D721Med (cell line): Measurements from ENCODE around the gene ST6GALNAC3.
"Not testable (repeated sequence)": the region's sequence is repeated elsewhere in the genome, so short reads cannot be mapped to it uniquely, and the experiment has no call there.

Source experiments
- DNase-seq: peaks from one replicate; pipeline ENCODE4 v3.0.0; 2011; ENCODE audit warnings: low spot score; ENCODE audit not compliant: insufficient read length
- FAIRE-seq: peaks from 2 replicates; lab custom pipeline; 2011; peaks lifted over from hg19 to GRCh38; lab: Jason Lieb, UNC
- CTCF ChIP-seq: IDR thresholded peaks from 2 replicates; pipeline ENCODE4 v1.5.1; 2012; ENCODE audit warnings: mild to moderate bottlenecking, control low read depth; ENCODE audit not compliant: insufficient read depth; ENCODE audit errors: missing control alignments

ST6GALNAC3 gene

GRCh38 chr1:76239470-76239918 is 164.9 kb downstream of the ST6GALNAC3 start:
- FAIRE-seq (no peak), DNase-seq (no peak)
- no peak for TF ChIP-seq CTCF

- DNase-seq (no peak), FAIRE-seq (no peak)
Observed at GRCh38 chr1:76240316-76240715, 165.8 kb downstream of the ST6GALNAC3 start.

GRCh38 chr1:76242587-76242986 is 168.0 kb downstream of the ST6GALNAC3 start:
- not testable (repeated sequence) for DNase-seq, FAIRE-seq

More at GRCh38 chr1:76240316-76240715, 165.8 kb downstream of the ST6GALNAC3 start:
- no peak for TF ChIP-seq CTCF

- no peak for FAIRE-seq
- no peak for DNase-seq
- TF ChIP-seq CTCF = no peak
Observed at GRCh38 chr1:76247261-76247852, 172.8 kb downstream of the ST6GALNAC3 start.

GRCh38 chr1:76250271-76250670 is 175.7 kb downstream of the ST6GALNAC3 start:
- FAIRE-seq (no peak), DNase-seq (no peak)
- TF ChIP-seq CTCF = no peak

GRCh38 chr1:76252431-76252830 is 177.9 kb downstream of the ST6GALNAC3 start:
- no peak for DNase-seq
- FAIRE-seq = no peak
- TF ChIP-seq CTCF = no peak

GRCh38 chr1:76254104-76255030 is 179.8 kb downstream of the ST6GALNAC3 start:
- DNase-seq = no peak

More at GRCh38 chr1:76254104-76255030, 179.8 kb downstream of the ST6GALNAC3 start:
- FAIRE-seq = peak; percentile 83
- TF ChIP-seq CTCF = peak; percentile 6
